GM04504 (cell line): ENCODE results near the gene F12.

Source experiments
- DNase-seq: peaks from one replicate; pipeline ENCODE4 v3.0.0-alpha.2; 2012; ENCODE audit warnings: low read depth

The F12 gene

DNA sequence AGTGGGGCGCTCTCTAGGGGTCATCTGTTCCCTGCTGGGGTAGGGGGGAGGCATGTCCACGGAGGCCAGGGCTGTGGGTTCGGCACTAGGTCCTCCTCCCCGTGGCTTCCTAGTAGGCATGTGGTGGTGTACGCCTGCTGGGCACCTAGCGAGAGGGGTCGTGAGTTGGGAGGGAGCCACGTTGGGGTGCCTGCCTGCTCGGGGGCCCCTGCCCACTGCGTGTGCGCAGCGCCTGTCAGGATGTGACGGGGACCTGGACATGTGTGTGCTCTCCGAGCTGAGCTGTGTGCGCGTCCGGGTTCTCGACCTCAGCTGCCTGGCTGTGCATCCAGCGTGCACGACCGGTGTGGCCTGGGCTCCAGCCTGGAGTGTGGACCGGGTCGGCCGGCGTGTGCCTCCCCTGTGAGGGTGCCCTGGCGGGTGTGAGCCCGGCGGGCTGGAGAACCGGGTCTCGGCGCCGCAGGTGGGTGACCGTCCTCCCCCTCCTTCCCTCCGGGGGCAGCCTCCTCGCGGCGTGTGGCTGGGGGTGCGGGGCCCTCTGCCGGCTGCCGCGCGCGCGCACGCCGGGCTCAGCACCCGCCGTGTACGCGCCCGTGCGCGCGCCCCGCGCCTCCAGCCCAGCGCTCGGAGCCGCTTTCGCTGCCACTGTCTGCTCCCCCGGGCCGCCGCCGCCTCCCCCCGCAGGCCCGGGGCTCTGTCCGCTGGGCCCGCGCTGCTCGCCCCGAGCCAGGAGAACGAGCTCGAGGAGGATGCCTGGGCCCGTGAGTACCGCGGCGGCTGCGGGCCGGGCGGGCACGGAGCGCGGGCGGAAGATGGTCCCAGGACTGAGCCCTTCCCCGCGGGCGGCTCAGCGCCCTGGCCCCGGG, 37.1 kb upstream of the F12 start, which contains the start of gene PRR7:
Gene PRR7 (plus strand): TSS at position 615 of the 866 bp plus-strand sequence. CDS start 8,254 bp downstream, outside the sequence.
- no peak for DNase-seq

DNA sequence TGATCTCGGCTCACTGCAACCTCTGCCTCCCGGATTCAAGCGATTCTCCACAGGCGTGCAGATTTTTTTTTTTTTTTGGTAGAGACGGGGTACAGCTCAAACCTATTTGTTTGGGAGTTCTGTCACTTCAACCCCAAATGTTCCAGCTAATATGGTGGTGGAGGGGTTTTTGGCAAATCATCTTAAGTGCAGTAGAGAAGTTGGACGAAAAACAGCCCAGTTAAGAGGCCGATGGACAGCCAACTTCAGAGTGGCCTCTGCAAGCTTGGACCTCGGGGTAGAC, 36.5 kb upstream of the F12 start:
- no peak for DNase-seq

DNA sequence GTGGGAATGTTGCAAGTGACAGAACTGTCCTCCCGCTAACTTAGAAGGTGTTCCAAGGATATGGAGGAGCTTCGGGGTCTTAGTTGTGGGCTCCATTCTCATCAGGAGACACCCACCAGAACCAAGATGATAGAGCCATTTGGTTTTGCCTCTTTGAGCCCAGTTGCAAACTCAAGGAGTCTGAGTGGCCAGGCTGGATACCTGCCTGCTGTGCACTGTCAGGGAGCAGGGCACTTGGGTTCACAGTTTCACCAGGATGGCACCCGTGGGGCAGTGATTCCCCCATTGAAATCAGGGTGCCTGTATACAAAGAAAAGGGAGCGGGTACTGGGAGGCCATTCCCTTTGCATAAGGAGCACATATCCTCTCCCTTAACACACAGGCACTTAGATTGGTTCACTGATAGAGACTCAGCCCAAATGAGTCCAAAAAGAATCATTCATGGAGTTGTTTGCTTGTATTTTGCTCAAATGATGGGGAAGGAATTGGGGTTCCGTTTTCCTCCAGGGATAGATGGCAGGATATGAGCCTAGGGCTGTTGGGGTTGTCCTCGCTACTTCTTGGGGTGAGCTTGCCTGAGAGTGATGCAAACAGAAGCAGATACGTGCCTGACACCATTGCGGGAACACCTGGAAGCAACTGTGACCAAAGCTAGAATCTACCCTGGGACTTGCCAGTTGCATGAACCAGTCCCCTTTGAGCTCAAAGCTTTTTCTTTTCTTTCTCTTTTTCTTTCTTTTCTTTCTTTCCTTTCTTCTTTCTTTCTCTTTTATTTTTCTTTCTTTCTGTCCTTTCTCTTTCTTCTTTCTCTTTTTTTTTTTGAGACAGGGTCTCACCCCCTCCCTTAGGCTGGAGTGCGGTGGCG, 35.9 kb upstream of the F12 start:
- DNase-seq = no peak

DNA sequence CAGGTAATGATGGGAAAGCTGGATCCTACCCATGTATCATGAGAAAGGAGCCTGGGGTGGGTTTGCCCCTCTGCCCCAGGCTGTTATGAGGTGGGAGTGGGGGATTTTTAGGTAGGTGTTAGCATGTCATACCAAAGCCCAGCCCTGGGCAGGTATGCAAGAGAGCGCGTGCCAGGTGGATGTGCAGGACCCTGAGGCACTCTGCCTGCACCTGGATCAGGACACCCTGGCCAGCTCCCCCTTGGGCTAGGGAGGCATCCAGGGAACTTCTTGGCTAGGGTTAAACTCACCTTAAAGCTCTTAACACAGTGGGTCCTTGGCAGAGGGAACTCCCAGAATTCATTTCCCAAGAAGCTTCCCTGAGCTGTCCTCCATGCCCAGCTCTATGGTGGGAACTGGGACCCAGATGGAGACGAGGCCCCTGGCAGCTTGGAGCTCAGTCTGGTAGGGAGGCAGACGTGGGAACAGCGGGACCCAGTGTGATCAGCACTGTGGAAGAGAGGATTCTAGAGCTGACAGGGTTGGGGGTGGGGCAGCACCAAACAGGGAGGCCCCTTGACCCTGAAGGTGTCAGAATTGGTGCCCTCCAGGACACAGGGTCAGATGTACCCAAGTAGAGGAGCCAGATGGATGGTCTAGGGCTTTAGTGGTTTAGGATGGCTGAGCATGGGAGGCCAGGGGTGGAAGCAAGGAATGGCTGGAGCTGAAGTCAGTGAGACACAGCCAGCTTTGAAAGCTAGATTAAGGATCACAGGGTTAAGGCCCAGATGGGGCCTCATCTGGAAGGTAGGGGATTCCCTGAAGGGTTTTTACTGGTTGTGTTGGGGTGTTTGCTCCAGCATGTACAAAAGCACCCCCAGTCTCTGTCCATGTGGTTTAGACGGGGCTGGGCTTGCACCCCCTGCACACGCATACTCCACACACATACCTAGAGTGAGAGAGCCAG, 35.0 kb upstream of the F12 start:
- DNase-seq = no peak

DNA sequence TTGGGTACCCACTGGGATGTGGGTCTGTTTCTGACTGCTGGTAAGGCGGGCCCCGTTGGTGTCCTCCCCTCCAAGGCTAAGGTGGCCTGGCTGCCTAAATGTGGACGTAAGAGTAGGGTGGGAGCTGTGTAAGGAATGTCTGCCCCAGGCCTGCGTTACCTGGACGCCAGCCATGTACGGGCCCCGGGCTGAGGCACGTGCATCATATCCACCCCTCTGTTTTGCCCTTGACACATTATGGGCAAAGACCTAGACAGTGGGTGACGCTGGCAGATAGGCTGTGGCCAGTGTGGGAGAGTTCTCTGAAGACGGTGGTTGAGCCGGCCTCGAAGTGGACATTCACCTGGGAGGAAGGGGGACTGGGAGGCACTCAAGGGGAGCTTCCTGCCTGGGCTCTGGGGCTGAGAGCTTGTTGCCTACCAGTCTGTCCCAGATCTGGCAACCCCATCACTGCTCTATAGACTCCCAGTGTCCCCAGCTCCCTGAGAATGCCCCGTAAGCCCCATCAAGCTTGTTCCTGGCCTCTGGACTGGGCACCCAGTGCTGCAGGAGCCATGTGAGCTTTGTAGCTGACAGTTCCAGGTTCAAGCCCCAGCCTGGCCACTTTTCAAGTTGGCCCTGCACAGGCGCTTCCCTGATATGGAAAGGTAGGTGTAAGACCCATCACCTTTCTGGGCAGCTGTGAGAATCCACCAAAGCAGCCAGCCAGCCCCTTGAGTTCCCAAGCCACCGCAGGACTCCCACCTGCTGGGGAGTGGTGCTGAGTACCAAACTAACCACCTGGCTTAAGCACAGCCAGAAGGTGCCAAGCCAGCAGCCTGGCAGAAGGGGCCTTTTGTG, 34.0 kb upstream of the F12 start:
- no peak for DNase-seq

DNA sequence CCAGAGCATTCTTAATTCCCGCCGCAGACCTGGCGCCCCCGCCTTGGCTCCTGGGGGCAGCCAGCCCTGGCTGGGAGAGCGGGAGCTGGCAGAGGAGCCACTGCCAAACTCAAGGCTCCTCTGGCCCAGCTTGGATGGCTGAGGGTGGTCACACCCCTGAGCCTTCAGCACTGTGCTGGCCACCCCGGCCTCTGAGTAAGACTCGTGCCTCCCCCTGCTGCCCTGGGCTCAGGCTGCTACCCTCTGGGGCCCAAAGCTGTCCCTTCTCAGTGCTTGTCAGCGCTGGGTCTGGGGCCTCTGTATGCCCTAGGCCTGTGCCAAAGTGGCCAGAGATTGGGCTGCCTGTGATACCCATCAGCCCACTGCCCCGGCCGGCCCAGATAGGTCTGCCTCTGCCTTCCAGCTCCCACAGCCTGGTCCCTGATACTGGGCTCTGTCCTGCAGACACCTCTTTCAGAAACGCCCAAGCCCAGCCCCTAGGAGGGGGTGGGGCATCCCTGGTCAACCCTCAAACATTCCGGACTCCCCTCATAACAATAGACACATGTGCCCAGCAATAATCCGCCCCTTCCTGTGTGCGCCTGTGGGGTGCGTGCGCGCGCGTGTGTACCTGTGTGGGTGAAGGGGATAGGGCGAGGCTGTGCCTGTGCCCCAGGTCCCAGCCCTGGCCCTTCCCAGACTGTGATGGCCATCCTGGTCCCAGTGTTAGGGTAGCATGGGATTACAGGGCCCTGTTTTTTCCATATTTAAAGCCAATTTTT, 32.9 kb upstream of the F12 start:
- no peak for DNase-seq

DNA sequence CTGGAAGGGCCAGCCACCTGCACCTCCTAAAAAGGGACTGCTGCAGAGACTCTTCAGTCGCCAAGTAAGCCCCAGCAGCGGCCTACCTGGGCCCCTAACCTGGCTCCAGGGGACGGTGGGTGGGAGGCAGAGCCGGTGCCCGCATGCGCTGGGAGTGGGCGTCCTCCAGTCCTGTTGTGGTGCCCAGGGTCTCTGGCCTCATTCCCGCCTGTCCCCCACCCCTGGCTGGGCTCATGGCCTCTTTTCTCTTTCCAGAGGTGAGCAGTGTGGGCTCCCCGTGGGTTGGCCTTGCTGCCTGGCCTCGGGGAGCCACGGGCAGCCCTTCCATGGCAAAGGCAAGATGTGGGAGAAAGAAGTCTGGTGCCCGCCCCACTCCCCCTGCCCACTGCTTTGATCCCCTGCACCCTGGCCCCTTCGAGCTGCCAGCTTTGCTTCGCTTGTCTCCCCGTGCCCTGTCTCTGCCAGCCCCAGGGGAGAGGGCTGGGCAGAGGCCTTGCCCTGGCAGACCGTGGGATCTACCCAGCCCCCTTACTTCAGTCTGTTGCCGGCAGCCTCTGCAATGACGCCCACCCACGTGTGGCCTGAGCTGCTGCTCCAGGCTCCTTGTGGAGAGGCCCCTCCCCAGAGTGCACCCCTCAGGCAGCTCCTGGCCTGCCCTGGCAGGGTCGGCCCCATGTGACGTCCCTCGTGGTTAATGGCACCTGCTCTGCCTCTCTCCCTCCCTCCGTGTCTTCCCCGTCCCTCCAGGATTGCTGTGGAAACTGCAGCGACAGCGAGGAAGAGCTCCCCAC, 31.8 kb upstream of the F12 start:
- no peak for DNase-seq

DNA sequence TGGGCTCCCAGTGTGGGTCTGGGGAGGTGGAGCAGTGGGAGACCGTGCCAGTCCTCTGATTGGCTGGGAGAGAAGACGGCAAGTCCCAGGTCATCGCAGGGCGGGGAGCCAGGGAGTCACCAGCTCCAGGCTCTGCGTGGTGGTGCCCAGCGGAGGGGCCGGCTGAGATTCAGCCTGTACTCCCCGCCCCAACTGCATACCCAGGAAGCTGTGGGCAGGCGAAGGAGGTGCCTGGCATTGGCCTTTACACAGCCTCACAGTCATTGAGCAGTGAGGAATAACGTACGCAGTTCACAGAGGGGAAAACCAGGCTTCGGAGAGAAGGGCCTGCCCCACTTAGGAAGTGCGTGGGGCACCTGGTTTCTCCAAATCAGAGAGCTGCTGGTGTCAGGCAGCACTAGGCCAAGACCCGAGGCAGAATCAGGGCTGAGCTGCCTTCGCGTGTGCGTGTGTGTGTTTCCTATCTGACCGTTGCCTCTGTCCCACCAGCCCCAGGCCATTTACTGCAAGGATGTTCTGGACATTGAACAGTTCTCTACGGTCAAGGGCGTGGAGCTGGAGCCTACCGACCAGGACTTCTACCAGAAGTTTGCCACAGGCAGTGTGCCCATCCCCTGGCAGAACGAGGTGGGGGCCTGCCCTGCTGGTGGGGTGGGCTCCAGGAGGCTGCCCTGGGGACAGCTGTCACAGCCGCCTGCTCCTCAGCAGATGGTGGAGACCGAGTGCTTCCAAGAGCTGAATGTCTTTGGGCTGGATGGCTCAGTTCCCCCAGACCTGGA, 31.0 kb upstream of the F12 start:
- no peak for DNase-seq

DNA sequence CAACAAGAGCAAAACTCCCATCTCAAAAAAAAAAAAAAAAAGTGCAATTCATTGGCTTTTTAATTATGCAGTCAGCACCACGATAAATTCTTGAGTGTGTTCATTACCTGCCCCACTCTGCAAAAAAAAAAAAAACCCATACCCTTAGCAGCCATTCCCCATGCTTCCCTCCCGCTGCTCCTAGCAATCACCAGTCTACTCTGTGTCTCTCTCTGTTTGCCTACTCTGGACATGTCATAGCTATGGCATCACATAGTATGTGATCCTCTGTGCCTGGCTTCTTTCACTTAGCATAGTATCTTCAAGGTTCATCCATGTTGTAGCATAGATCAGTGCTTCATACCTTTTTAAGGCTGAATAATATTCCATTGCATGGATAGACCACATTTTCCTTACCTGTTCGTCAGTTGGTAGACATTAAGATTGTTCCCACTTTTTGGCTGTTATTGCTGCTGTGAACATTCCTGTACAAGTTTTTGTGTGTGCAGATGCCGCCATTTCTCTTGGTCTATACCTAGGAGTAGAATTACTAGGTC, 30.2 kb upstream of the F12 start:
- DNase-seq = no peak

DNA sequence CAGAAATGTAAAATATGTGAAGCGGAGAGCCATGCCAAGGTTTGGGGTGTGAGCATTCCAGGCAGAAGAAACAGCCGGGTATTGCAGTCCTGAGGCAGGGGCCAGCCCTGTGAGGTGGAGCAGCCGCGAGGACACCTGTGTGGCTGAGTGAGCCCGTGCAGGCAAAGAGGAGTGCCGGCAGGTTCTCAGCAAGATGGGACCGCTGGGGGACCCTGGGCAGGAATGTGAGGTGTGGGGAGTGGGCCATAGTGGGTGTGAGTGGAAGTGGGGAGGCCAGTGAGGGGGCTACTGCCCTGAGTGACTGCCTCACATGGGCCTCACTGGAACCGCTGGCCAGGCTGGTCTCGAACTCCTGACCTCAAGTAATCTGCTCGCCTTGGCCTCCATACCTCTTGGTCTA, 29.1 kb upstream of the F12 start:
- no peak for DNase-seq

DNA sequence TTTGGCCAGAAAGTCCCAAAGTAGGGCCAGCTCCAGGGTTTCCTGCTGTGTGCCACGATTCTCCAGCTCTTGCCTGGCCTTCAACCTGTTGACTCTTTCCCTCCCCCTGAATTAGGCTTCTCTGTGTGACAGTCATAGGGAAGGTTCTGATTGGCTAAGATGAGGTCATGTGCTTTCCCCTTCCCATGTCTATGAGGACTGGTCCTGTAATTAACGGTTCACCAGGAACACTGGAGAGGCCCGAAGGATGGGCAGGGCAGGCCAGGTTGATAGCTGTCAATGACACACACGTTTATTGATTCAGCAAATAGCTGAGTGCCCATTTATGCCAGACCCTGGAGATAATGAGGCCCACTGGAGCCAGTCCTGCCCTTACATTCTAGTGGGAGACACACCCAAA, 28.3 kb upstream of the F12 start:
- DNase-seq = no peak

DNA sequence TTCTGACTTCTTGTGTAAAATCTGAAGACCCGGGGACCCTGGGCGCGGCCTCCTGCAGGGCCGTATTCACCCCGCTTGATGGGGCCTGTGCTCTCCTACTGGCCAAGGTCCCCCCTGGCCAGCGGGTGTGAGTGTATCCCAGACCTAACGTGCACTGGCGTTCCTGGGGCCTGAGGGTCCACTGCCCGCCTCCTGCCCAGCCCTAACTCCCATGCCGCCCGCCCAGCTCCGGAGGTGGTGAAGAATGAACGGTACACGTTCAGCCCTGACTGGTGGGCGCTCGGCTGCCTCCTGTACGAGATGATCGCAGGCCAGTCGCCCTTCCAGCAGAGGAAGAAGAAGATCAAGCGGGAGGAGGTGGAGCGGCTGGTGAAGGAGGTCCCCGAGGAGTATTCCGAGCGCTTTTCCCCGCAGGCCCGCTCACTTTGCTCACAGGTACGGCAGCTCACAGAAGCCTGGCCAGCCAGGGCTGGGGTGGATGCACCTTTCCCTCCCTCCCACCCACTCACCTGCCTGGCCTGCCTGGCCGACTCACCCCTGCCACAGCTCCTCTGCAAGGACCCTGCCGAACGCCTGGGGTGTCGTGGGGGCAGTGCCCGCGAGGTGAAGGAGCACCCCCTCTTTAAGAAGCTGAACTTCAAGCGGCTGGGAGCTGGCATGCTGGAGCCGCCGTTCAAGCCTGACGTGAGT, 26.6 kb upstream of the F12 start:
- no peak for DNase-seq

DNA sequence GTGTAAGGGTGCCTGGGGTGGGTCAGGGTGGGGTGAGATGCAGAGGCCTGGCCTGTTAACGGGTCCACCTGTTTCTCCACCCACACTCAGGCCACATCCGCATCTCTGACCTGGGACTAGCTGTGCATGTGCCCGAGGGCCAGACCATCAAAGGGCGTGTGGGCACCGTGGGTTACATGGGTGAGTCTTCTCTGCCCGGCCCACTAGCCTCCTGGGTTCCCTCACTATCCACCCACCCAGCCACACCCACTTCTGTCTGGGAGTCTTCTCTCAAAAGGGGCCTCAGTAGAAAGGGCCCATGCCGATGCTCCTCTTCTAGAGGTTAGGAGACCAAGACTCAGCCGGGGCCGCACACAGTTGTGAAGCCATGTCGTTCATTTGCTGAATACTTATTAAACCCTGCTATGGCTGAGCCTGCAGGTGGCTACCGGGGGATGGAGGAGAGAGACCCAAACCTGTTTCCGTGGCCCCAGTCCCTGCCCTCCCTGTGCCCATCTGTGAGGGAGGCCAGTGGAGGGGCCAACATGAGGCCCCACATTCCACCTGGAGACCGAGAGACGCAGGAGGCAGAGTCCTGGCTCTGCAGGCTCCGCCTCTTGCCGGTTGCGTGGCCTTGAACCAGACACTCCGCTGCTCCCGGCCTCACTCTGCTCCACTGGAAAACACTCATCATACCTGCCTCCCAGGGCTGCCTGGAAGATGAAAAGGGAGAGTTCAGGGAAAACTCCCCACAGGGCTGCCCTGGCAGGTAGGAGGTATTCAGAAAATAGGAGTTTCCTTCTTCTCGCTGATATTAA, 25.8 kb upstream of the F12 start:
- DNase-seq = no peak

DNA sequence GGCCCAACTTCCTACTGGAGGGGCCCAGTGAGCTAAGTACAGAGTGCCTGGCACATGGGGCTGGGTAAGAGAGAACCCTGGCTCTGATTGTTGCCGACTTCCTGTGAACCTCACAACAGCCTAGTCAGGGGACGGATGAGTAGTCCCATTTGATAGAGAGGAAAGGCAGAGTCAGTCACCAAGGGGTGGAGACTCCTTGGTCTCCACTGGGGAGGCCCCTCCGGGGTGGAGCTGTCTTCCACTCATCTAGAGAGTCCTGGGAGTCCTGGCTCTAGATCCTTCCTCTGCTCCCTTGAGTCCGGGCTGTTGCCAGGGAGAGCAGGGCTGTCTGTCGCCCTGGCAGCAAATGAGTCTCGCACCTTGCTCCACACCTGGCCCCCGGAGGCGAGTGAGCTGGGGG, 25.1 kb upstream of the F12 start:
- no peak for DNase-seq

DNA sequence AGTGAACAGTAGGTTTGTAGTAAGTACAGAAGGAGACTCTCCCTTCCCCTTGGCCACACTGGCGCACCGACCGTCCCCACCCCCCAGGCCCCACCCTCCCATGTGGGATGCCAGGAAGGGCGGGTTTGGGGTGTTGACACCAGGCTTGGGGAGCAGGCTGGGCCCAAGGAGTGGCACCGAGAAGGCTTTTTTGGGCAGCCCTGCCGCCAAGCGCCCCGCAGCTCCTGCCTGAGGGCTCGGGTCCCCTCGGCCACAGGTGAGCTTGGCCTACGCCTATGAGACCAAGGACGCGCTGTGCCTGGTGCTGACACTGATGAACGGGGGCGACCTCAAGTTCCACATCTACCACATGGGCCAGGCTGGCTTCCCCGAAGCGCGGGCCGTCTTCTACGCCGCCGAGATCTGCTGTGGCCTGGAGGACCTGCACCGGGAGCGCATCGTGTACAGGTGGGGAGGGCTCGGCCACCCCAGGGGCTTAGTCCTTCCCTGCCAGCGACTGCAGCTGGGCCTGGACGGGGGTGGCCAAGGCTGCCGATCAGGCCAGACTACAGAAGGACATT, 24.4 kb upstream of the F12 start:
- no peak for DNase-seq

DNA sequence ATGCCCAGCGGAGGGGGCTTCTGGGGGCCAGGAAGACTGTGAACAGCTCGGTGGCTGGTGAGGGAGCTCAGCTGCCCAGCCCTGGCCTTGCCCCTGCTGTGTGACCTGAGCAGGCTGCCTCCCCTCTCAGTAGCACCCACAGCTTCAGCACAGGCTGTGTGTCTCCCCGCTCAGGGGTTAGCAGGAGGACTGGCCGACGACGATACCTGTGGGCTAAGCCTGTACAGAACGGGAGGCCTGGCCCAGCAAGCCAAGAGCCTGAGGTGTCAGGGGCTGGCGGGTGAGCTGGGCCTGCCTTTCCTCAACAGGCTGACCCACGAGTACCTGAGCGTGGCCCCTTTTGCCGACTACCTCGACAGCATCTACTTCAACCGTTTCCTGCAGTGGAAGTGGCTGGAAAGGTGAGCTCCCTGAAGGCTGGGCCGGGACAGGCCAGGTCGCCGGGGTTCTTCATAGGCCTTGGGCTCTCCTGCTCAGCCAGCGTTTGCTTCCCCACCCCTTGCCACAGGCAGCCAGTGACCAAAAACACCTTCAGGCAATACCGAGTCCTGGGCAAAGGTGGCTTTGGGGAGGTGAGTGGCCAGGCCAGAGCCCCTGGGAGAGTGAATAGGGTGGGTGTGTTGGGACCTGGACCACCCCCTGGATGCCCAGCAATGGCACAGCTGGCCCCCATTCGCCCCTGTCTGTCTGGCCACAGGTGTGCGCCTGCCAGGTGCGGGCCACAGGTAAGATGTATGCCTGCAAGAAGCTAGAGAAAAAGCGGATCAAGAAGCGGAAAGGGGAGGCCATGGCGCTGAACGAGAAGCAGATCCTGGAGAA, 23.7 kb upstream of the F12 start:
- DNase-seq = no peak
